Tibial nerve (tissue), 4 donors: Measurements from ENCODE around the gene RUFY2. TPM values are rescaled to one million over a fixed set of nuclear protein-coding genes. Genes with fewer than 3 reads are reported as not detected.

Experiments
- DNase-seq, 2 donors: peaks; one replicate each; pipeline ENCODE4 v3.0.0-alpha.2; 2019; ENCODE audit warnings: low spot score in 2 of 2
- H3K27ac ChIP-seq, 4 donors: fragments of 200-600 bp; sonication (generic) in 3 of 4; one replicate each; pipeline ENCODE4 v1.5.1; 2017 to 2019; ENCODE audit warnings: mild to moderate bottlenecking in 1 of 4
- H3K27me3 ChIP-seq, 2 donors: fragments of 200-600 bp; sonication (generic) in 1 of 2; one replicate each; pipeline versions ENCODE4 v1.5.1 to v1.6.0; 2017 to 2019
- H3K36me3 ChIP-seq, 3 donors: fragments of 200-600 bp; sonication (generic); one replicate each; pipeline ENCODE4 v1.5.1; 2018 to 2019
- H3K4me1 ChIP-seq, 4 donors: fragments of 200-600 bp; sonication (generic) in 3 of 4; one replicate each; pipeline ENCODE4 v1.5.1; 2017 to 2019
- H3K4me3 ChIP-seq, 4 donors: fragments of 200-600 bp; sonication (generic) in 3 of 4; one replicate each; pipeline ENCODE4 v1.5.1; 2017 to 2019; ENCODE audit warnings: mild to moderate bottlenecking in 1 of 4, moderate library complexity in 1 of 4
- H3K9me3 ChIP-seq, 4 donors: fragments of 200-600 bp; sonication (generic) in 3 of 4; one replicate each; pipeline ENCODE4 v1.5.1; 2017 to 2019
- EP300 ChIP-seq, 2 donors: sonication (generic); formaldehyde crosslinking; IDR thresholded peaks; one replicate each; pipeline ENCODE4 v1.6.1; 2017; ENCODE audit warnings: antibody characterized with exemption in 2 of 2, mild to moderate bottlenecking in 1 of 2
- POLR2A ChIP-seq, 2 donors: fragments of 450-650 bp; IDR thresholded peaks; one replicate each; pipeline ENCODE4 v1.6.1; 2017; ENCODE audit warnings: antibody characterized with exemption in 2 of 2, mild to moderate bottlenecking in 2 of 2, moderate library complexity in 2 of 2
- WGBS, 2 donors: methylation state at CpG; one replicate each; pipeline ENCODE4 v1.1.5; 2018; 5-methylcytosine and 5-hydroxymethylcytosine counted together
- total RNA-seq, 4 donors: library from RNA; depleted of rRNA; stranded (reverse); fragments of >200 nt; gene quantifications; one replicate each; pipeline ENCODE4 v1.1.0, GENCODE V29; 2016
- TF ChIP-seq, protein P1 (sequence below), 5 experiments: fragments of 200-600 bp in 3 of 5; fragments of 450-650 bp in 2 of 5; sonication (generic) in 3 of 5; IDR thresholded peaks; one replicate each; pipeline ENCODE4 v1.5.1; 2016 to 2019; ENCODE audit warnings: antibody characterized with exemption in 5 of 5, mild to moderate bottlenecking in 3 of 5, moderate library complexity in 2 of 5

Gene RUFY2
- total RNA-seq, 4 donors from 2014 or later, result 31.4 to 41.2 (median 31.7) TPM

DNA sequence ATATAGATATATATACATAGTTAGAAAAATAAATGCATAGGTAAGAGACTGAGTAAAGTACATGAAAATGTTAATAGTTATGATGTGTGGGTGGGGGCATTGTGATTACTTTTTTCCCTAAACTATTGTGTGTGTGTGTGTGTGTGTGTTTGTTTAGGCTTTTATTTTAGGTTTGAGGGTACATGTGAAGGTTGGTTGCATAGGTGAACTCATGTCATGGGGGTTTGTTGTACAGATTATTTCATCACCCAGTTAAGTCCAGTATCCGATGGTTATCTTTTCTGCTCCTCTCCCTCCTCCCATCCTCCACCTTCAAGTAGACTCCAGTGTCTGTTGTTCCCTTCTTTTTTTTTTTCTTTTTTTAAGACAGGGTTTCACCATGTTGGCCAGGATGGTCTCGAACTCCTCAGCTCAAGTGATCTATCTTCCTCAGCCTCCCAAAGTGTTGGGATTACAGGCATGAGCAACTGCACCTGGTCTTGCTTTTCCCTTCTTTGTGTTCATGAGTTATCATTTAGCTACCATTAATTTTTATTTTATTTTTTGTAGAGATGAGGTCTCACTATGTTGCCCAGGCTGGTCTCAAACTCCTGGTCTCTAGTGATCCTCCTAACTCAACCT is 1.9 kb upstream of the RUFY2 start:
- Histone ChIP-seq H3K27ac (no peak overlapping the region), H3K4me1 (peaks cover 0 to 21% (median 4%) of the 10 kb centered on the region in 4 donors), H3K27me3 (no peaks in the 10 kb centered on the region), H3K9me3 (no peaks in the 10 kb centered on the region), H3K4me3 (no peak overlapping the region), H3K36me3 (no peaks in the 10 kb centered on the region)
- DNase-seq, result no peak
- TF ChIP-seq, protein P1, sequence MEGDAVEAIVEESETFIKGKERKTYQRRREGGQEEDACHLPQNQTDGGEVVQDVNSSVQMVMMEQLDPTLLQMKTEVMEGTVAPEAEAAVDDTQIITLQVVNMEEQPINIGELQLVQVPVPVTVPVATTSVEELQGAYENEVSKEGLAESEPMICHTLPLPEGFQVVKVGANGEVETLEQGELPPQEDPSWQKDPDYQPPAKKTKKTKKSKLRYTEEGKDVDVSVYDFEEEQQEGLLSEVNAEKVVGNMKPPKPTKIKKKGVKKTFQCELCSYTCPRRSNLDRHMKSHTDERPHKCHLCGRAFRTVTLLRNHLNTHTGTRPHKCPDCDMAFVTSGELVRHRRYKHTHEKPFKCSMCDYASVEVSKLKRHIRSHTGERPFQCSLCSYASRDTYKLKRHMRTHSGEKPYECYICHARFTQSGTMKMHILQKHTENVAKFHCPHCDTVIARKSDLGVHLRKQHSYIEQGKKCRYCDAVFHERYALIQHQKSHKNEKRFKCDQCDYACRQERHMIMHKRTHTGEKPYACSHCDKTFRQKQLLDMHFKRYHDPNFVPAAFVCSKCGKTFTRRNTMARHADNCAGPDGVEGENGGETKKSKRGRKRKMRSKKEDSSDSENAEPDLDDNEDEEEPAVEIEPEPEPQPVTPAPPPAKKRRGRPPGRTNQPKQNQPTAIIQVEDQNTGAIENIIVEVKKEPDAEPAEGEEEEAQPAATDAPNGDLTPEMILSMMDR (IDR thresholded peaks at IDR 0.05), result no peak
- TF ChIP-seq POLR2A (IDR thresholded peaks at IDR 0.05) (no peak), EP300 (IDR thresholded peaks at IDR 0.05) (no peak)
- 90 to 97% methylated on average over 2 of the region's 2 CpGs for WGBS, 2 donors

DNA sequence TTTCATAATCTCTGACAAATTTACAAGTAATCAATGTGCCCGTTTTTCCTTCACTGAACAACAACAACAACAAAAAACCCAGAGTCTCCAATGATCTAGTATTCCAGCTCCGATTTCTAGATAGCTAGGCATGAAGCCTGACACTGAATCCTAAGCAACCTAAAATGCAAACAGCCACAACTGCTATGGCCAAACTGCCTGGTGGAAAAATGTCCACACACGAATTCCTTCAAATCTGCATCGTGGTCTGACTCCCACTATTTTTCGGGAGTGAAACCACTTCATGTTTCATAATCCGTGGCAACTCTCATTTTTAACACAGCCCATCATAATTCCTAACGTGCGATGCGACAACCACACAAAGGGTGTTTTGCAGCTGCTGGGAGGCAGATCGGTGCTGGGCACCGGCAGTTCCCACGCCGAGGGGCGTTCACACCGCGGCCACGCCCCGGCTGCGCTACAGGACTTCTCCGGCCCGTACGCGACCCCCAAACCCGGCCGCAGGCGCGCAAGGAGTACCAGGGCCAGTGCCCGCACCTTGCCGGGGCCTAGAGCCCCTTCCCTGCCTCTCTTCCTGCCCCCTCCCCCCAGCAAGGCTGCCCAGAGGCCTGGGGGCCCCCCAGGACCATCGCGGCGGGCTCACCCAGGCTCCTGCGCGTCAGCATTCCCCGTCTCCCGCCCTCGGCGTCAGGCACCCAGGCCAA is 814 bp downstream of the RUFY2 start:
- H3K36me3 ChIP-seq, result peaks cover 0 to 4% (median 0%) of the 10 kb centered on the region in 3 donors
- peak overlapping the region; percentile 94 to 98 (median 96) for H3K27ac ChIP-seq
- H3K9me3 ChIP-seq, result no peaks in the 10 kb centered on the region
- TF ChIP-seq, protein P1 (IDR thresholded peaks at IDR 0.05), result no peak
- TF ChIP-seq EP300 (IDR thresholded peaks at IDR 0.05), result no peak
- TF ChIP-seq POLR2A (IDR thresholded peaks at IDR 0.05), result no peak
- peaks cover 0 to 29% (median 4%) of the 10 kb centered on the region in 4 donors for H3K4me1 ChIP-seq
- H3K4me3 ChIP-seq, result peak overlapping the region; percentile 87 to 100 (median 94)
- WGBS, 2 donors, result 0 to 1% methylated on average over 18 to 33 of the region's 38 CpGs
- peak; percentile 15 to 21 for DNase-seq
- no peaks in the 10 kb centered on the region for H3K27me3 ChIP-seq

DNA sequence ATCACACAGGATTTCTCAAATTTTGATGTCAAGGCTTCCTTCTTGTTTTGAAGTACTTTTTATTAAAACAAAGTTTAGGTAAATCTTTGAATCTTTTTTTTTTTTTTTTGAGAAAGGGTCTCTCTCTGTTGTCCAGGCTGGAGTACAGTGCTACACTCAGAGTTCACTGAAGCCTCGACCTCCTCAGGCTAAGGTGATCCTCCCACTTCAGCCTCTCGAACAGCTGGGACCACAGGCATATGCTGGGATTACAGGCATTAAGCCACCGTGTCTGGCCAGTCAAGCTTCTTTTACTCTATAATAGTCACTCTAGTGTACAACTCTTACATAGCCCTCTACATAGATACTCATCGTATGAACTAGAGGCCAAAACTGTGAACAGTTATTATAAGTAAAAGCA is 3.4 kb downstream of the RUFY2 start:
- Histone ChIP-seq H3K27ac (no peak overlapping the region), H3K36me3 (peaks cover 0 to 29% (median 0%) of the 10 kb centered on the region in 3 donors), H3K4me3 (no peak overlapping the region), H3K9me3 (no peaks in the 10 kb centered on the region), H3K4me1 (peaks cover 0 to 29% (median 4%) of the 10 kb centered on the region in 4 donors), H3K27me3 (no peaks in the 10 kb centered on the region)
- DNase-seq, result no peak
- TF ChIP-seq POLR2A (IDR thresholded peaks at IDR 0.05) (no peak), EP300 (IDR thresholded peaks at IDR 0.05) (no peak)
- TF ChIP-seq, protein P1 (IDR thresholded peaks at IDR 0.05), result no peak
- WGBS, 2 donors, result 81 to 83% methylated on average over 4 of the region's 4 CpGs

DNA sequence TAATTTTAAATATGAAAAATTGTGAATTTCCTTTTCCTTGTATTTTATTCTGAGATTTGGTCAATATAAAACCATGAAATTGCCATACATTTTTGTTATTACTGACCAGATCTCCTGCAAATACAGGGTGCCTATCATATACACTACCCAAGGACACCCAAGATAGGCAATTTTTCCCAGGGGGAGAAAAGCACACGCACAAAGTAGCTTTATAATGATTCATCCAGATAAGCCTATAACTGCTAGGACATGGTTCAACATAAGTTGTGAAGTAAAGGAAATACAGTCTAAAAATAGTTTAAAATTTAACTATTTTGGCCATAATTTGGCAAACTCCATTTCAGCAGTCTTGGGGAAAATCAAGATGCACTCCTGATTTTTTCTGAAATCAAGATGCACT is 4.8 kb downstream of the RUFY2 start:
- WGBS, 2 donors, result 72 to 91% methylated on average over 1 of the region's 1 CpG
- no peak for DNase-seq
- H3K4me3 ChIP-seq, result no peak overlapping the region
- H3K4me1 ChIP-seq, result peaks cover 0 to 29% (median 4%) of the 10 kb centered on the region in 4 donors
- no peak overlapping the region for H3K27ac ChIP-seq
- no peaks in the 10 kb centered on the region for H3K9me3 ChIP-seq
- no peaks in the 10 kb centered on the region for H3K27me3 ChIP-seq
- H3K36me3 ChIP-seq, result peaks cover 0 to 29% (median 0%) of the 10 kb centered on the region in 3 donors
- TF ChIP-seq POLR2A (IDR thresholded peaks at IDR 0.05), result no peak
- TF ChIP-seq, protein P1 (IDR thresholded peaks at IDR 0.05), result no peak
- TF ChIP-seq EP300 (IDR thresholded peaks at IDR 0.05), result no peak

DNA sequence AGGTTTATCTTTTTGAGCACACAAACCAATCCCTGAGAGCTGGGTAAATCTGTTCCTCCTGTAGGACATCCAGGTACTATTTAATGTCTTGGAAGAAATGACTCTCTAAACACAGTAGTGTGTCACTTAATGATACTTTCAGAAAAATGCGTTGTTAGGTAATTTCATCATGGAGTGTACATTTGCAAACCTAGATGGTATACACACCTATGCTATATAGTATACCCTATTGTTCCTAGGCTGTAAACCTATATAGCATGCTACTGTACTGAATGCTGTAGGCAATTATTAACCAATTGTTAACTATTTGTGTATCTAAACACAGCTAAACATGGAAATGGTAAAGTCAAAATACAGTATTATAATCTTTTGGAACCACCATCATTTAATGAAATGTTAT is 10.1 kb downstream of the RUFY2 start:
- H3K36me3 ChIP-seq, result peaks cover 0 to 78% (median 0%) of the 10 kb centered on the region in 3 donors

More for the DNA sequence above, 10.1 kb downstream of the RUFY2 start:
- Histone ChIP-seq H3K27ac (no peak overlapping the region), H3K27me3 (no peaks in the 10 kb centered on the region), H3K9me3 (no peaks in the 10 kb centered on the region), H3K4me3 (no peak overlapping the region), H3K4me1 (no peaks in the 10 kb centered on the region)
- 94 to 97% methylated on average over 1 of the region's 1 CpG for WGBS, 2 donors
- TF ChIP-seq, protein P1 (IDR thresholded peaks at IDR 0.05), result no peak
- TF ChIP-seq EP300 (IDR thresholded peaks at IDR 0.05) (no peak), POLR2A (IDR thresholded peaks at IDR 0.05) (no peak)
- no peak for DNase-seq
